A549 (cell line): ENCODE data around the gene PSMC6. TPM values are rescaled to one million over a fixed set of nuclear protein-coding genes. Genes with fewer than 3 reads are reported as not detected.
"Not testable (repeated sequence)": the region's sequence is repeated elsewhere in the genome, so short reads cannot be mapped to it uniquely, and the experiment has no call there.

Experiments
- ATAC-seq, 2 experiments: fragments of 200-7000 bp in 1 of 2; fragments of >200 bp in 1 of 2; cut with Nextera tagmentation in 1 of 2; cut with Tn5 transposase in 1 of 2; 3 replicates each; pipeline versions ENCODE4 v1.8.0 to v1.9.1; 2018 to 2020; ENCODE audit warnings: mild to moderate bottlenecking in 1 of 2, moderate library complexity in 1 of 2
- CTCF ChIA-PET: fragments of 300-600 bp; sonication (Branson Sonifier 250); formaldehyde crosslinking; extraction: SDS; loops from one replicate; lab custom pipeline; 2021; ENCODE audit warnings: antibody characterized with exemption, inconsistent platforms; lab: Yijun Ruan, JAX
- POLR2A ChIA-PET: fragments of 350-600 bp; formaldehyde crosslinking; extraction: SDS; loops from one replicate; lab custom pipeline; 2021; ENCODE audit warnings: antibody characterized with exemption, inconsistent platforms; lab: Yijun Ruan, JAX
- DNase-seq, 2 experiments: peaks; one replicate each; pipeline versions ENCODE4 v3.0.0 to v3.0.0-alpha.2; 2011 to 2016; ENCODE audit warnings: low read depth in 1 of 2, low spot score in 1 of 2
- FAIRE-seq: peaks from 2 replicates; lab custom pipeline; 2011; peaks lifted over from hg19 to GRCh38; lab: Jason Lieb, UNC
- H3K27ac ChIP-seq, 2 experiments: fragments of >200 bp; sonication (Bioruptor Twin); formaldehyde crosslinking; 3 replicates each; pipeline ENCODE4 v1.5.1; 2016 to 2017
- H3K4me1 ChIP-seq: fragments of >200 bp; sonication (Bioruptor Twin); formaldehyde crosslinking; 3 replicates; pipeline ENCODE4 v1.6.1; 2016
- H3K4me2 ChIP-seq: fragments of >200 bp; sonication (Bioruptor Twin); formaldehyde crosslinking; 3 replicates; pipeline ENCODE4 v1.6.1; 2016
- H3K4me3 ChIP-seq: fragments of >200 bp; sonication (Bioruptor Twin); formaldehyde crosslinking; 3 replicates; pipeline ENCODE4 v1.5.1; 2016
- H3K9me3 ChIP-seq: fragments of >200 bp; sonication (Bioruptor Twin); formaldehyde crosslinking; 3 replicates; pipeline ENCODE4 v1.6.1; 2016
- CBX8 ChIP-seq: fragments of 200-600 bp; sonication (generic); IDR thresholded peaks from 2 replicates; pipeline ENCODE4 v1.6.1; 2016
- CHD4 ChIP-seq: fragments of 200-600 bp; sonication (generic); IDR thresholded peaks from 2 replicates; pipeline ENCODE4 v1.6.1; 2016; ENCODE audit warnings: antibody characterized with exemption, mild to moderate bottlenecking, borderline replicate concordance
- EP300 ChIP-seq, 2 experiments: fragments of >200 bp; sonication (Bioruptor Twin); formaldehyde crosslinking; IDR thresholded peaks; 2 replicates in 1 of 2; 3 replicates in 1 of 2; pipeline ENCODE4 v1.6.1; 2016 to 2017
- FOSL2 ChIP-seq, 2 experiments: fragments of 450-650 bp in 1 of 2; fragments of >200 bp in 1 of 2; sonication (Bioruptor Twin) in 1 of 2; formaldehyde crosslinking; IDR thresholded peaks; 2 replicates each; pipeline versions ENCODE4 v1.5.0 to v1.6.1; 2016 to 2020; ENCODE audit warnings: mild to moderate bottlenecking in 1 of 2, moderate library complexity in 1 of 2
- HMGXB4 ChIP-seq: fragments of 250-450 bp; sonication (Bioruptor Pico); IDR thresholded peaks from 2 replicates; pipeline ENCODE4 v1.5.0; 2021; ENCODE audit warnings: mild to moderate bottlenecking, moderate library complexity, borderline replicate concordance
- NFE2L2 ChIP-seq: fragments of 150-350 bp; conservative IDR thresholded peaks from 2 replicates; pipeline ENCODE4 v1.6.1; 2014; ENCODE audit warnings: low read length
- PBX3 ChIP-seq: IDR thresholded peaks from 2 replicates; pipeline ENCODE4 v1.6.1; 2012
- RAD21 ChIP-seq, 2 experiments: fragments of >200 bp in 1 of 2; sonication (Bioruptor Twin) in 1 of 2; formaldehyde crosslinking in 1 of 2; IDR thresholded peaks in 1 of 2; conservative IDR thresholded peaks in 1 of 2; 2 replicates in 1 of 2; 3 replicates in 1 of 2; pipeline ENCODE4 v1.6.1; 2012 to 2018; ENCODE audit warnings: inconsistent platforms in 1 of 2
- USF2 ChIP-seq: fragments of 450-650 bp; IDR thresholded peaks from 2 replicates; pipeline ENCODE4 v1.6.1; 2014; ENCODE audit warnings: antibody characterized with exemption
- ZNF302 ChIP-seq: fragments of 250-450 bp; sonication (Bioruptor Pico); IDR thresholded peaks from 2 replicates; pipeline ENCODE4 v1.9.0; 2021; ENCODE audit warnings: inconsistent platforms, mild to moderate bottlenecking, moderate library complexity
- WGBS: methylation state at CpG from one replicate; pipeline ENCODE4 v1.1.6; 2017; ENCODE audit errors: missing lambda C conversion rate; 5-methylcytosine and 5-hydroxymethylcytosine counted together
- polyA plus RNA-seq, 4 experiments: library from polyadenylated mRNA; depleted of rRNA in 3 of 4; stranded (reverse); fragments of >200 nt; fragmentation: RNase III in 1 of 4; extraction: RNeasy Plus Mini Kit Qiagen cat#74134 plus additional on column Dnase treatment in 1 of 4; gene quantifications; 2 replicates in 3 of 4; 3 replicates in 1 of 4; pipeline ENCODE4 v1.2.3, GENCODE V29; 2011 to 2017

Gene PSMC6
- polyA plus RNA-seq, 2 of the 4 experiments (the other 2 are of a cell fraction), result 147 to 180 TPM

GRCh38 chr14:52724360-52724644, 17.3 kb downstream of the PSMC6 start:
- Histone ChIP-seq H3K27ac (no peak overlapping the region), H3K9me3 (no peaks in the 10 kb centered on the region), H3K4me2 (no peak overlapping the region), H3K4me3 (no peak overlapping the region), H3K4me1 (peaks cover 3% of the 10 kb centered on the region; the same call in 2 of the 3 replicates)
- ChIA-PET CTCF (no interaction called here), POLR2A (no interaction called here)
- ATAC-seq (peak in 1 of 2 experiments; percentile 30; a peak in 1 of 6 replicates), DNase-seq (no peak), FAIRE-seq (peak; percentile 81)
- TF ChIP-seq CHD4 (no peak), HMGXB4 (CRISPR knock-in tag) (no peak), FOSL2 (IDR thresholded peaks at IDR 0.05) (no peak), FOSL2 (CRISPR knock-in tag; IDR thresholded peaks at IDR 0.05) (no peak), EP300 (IDR thresholded peaks at IDR 0.05) (no peak), ZNF302 (CRISPR knock-in tag) (no peak), PBX3 (no peak)

- POLR2A ChIA-PET, ATAC-seq, H3K9me3 ChIP-seq, H3K4me1 ChIP-seq, H3K27ac ChIP-seq, FAIRE-seq, DNase-seq, H3K4me2 ChIP-seq, H3K4me3 ChIP-seq: not testable (repeated sequence)
- WGBS, result 93% methylated on average over 2 of the region's 2 CpGs
- CTCF ChIA-PET, result interaction anchor here (1.0 to 1.2 kb wide), 2 partner anchors 10 to 234 kb away, joined by 3 read pairs; no protein-coding TSS in a partner anchor
These were observed 20.5 kb downstream of the PSMC6 start for GRCh38 chr14:52727509-52727908.

DNA sequence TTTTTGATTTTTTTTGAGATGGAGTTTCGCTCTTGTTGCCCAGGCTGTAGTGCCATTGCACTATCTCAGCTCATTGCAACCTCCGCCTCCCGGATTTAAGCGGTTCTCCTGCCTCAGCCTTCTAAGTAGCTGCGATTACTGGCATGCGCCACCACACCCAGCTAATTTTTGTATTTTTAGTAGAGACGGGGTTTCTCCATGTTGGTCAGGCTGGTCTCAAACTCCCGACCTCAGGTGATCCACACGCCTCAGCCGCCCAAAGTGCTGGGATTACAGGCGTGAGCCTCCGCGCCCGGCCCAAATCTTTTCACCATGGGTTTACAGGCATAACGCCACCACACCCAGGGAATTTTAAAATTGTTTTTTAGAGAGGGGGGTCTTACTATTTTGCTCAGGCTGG, 22.0 kb downstream of the PSMC6 start:
- not testable (repeated sequence) for DNase-seq, H3K27ac ChIP-seq, H3K9me3 ChIP-seq, FAIRE-seq, H3K4me3 ChIP-seq, ATAC-seq, H3K4me1 ChIP-seq
- peak overlapping the region; percentile 90 for H3K4me2 ChIP-seq
- ChIA-PET CTCF (interaction anchor here (1.1 kb wide), 1 partner anchor 18 kb away, joined by 3 read pairs; no protein-coding TSS in a partner anchor), POLR2A (interaction anchor here (2.0 kb wide), 1 partner anchor 23 kb away, joined by 7 read pairs; no protein-coding TSS in a partner anchor)
- 87% methylated on average over 15 of the region's 15 CpGs for WGBS

GRCh38 chr14:52729585-52729924, 22.6 kb downstream of the PSMC6 start:
- POLR2A ChIA-PET, result interaction anchor here (0.8 to 2.0 kb wide), 2 partner anchors 23 to 61 kb away, joined by 4 to 7 read pairs; partner anchors contain the start of gene GNPNAT1
- peak overlapping the region; percentile 38 to 42; a peak in 1 of 6 replicates for H3K27ac ChIP-seq
- CTCF ChIA-PET, result interaction anchor here (1.1 kb wide), 1 partner anchor 18 kb away, joined by 3 read pairs; no protein-coding TSS in a partner anchor

More at GRCh38 chr14:52729585-52729924, 22.6 kb downstream of the PSMC6 start:
- peaks cover 9% of the 10 kb centered on the region; the same call in 2 of the 3 replicates for H3K4me1 ChIP-seq
- FAIRE-seq, result no peak
- H3K9me3 ChIP-seq, result no peaks in the 10 kb centered on the region
- 4% methylated on average over 8 of the region's 8 CpGs for WGBS
- no peak for TF ChIP-seq CBX8
- TF ChIP-seq USF2, result peak; percentile 56
- TF ChIP-seq RAD21 (conservative IDR thresholded peaks at IDR 0.05 in 1 of 2, IDR thresholded peaks at IDR 0.05 in 1 of 2), result no peak
- TF ChIP-seq PBX3, result no peak
- no peak for TF ChIP-seq HMGXB4 (CRISPR knock-in tag)
- TF ChIP-seq FOSL2 (IDR thresholded peaks at IDR 0.05), result no peak
- no peak for TF ChIP-seq FOSL2 (CRISPR knock-in tag; IDR thresholded peaks at IDR 0.05)
- no peak for TF ChIP-seq NFE2L2
- TF ChIP-seq, all 56 proteins: peak for 1
- peak overlapping the region; percentile 90 for H3K4me2 ChIP-seq
- ATAC-seq (no peak), DNase-seq (no peak)
- H3K4me3 ChIP-seq, result peak overlapping the region; percentile 39
